Measurements from ENCODE around the gene CSMD2.

DNA sequence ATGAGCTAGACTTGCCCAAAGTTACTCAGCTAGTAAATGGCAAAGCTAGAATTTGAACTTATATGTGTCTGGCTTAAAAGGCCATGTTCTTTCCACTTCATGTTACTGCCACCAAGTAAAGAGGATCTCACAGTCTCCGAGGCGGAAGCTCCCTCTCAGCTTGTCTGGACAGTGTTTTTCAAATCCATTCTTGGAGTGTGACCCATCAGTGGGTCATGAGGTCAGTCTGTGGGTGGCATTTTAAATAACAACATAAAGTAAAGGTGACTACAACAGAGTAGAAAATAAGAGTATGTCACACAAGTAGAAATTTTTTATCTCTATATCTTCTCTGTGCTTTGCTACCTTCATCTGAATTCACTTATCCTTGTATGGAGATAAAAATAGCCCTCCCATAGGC lies 304.4 kb downstream of the CSMD2 start:
- TF ChIP-seq CTCF (IDR thresholded peaks at IDR 0.05), result no peak
- no peak for TF ChIP-seq POLR2A (IDR thresholded peaks at IDR 0.05)
